ENCODE data around the gene MSRB2.

GRCh38 chr10:23158370-23158769, 63.0 kb downstream of the MSRB2 start:
- TF ChIP-seq CTCF (IDR thresholded peaks at IDR 0.05; ENCODE audit: insufficient read depth, low read length, poor library complexity, severe bottlenecking) = peak; percentile 86
- no peak for TF ChIP-seq EZH2phosphoT487 (conservative IDR thresholded peaks at IDR 0.05; ENCODE audit: low read length)
